HG03442 (cell line): ENCODE results near the gene MUTYH.

Source experiments
- ATAC-seq: cut with Tn5 transposase; IDR thresholded peaks from one replicate; pipeline ENCODE4 v1.9.1; 2021; ENCODE audit warnings: mild to moderate bottlenecking, moderate library complexity; ENCODE audit not compliant: unreplicated experiment

The MUTYH gene

DNA sequence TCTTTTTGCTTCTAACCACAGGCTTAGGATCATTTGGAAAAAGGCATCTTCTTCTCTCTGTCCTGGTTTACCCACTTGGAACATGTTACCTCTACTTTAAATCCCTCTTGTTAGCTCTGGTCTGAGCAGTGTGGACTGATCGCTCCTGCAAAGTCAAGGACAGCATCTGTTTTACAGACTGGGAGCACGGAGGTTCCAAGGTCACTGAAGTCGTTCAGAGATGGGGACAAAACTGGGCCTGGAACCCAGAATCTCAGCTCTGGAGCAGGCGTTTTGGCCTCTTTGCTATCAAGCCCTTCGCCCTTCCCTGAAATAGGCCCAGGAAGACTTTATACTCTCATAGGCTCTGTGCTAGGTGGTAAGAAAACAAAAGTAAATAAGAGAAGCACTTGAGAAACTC, 11.3 kb upstream of the MUTYH start:
- no peak for ATAC-seq

DNA sequence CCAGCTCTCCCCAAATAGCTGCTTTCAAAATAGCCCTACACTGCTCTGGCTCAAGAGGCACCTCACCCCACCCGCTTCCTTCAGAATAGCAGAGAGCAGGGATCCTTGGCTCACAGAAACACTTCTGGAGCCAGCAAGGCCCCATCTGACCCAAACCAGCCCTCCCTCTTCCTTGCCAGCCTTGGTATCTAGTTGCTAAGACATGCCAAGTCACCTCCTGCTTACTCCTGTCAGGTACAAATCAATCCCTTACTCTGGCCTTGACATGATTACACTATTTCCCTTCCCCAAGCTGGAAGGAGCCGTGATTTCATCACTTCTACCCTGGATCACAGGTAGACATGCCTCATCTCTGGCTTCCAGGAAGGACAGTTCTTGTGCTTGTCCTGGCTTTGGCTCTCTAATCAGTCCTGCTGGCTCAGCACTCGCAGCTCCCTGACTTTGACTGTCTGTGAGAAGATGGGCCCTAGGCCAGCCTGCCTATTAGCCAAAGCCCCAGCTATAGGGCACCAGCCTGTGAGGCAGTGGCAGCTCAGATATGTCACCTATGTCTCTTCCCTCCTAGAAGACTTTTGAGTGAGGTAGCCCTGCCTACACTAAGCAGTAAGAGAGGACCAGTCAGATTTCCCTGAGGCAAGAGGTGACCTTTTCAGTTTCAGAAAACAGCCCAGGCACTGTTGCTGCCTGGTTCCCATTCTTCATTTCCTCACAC, 8.9 kb upstream of the MUTYH start:
- no peak for ATAC-seq

DNA sequence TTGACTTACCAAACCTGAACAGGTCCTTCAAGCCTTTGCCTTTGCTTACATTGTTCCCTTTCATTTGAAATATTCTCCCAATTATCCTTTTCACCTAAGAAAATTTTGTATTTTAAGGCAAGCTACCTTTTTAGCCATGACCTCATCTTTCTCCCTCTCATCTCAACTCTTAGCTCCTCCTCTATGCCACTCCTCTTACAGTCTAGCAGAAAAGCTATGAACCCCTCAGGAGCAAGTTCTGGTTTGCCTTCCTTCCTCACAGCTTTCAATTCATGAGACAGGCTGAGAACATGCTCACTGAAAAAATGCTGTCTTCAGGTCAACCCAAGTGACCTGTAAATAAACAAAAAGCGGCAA, 8.3 kb upstream of the MUTYH start:
- no peak for ATAC-seq

DNA sequence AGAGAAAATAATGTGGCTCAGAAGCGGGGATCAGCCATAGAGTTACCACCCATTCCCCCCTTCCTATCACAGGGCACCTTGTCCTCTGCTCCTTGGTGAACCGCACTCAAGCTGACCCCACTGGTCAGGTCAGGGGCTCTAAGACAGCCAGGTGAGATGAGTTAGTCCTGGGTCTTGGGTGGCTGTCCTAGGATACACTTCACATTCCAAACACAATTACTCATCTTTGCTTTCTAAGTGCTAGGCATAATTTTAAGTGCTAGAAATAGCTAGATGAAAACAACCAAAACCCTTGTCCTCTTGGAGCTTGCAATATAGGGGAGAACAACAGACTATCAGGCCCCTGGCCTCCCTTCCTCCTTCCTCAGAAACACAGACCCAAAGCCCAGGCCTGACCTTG, 7.8 kb upstream of the MUTYH start:
- ATAC-seq: no peak

DNA sequence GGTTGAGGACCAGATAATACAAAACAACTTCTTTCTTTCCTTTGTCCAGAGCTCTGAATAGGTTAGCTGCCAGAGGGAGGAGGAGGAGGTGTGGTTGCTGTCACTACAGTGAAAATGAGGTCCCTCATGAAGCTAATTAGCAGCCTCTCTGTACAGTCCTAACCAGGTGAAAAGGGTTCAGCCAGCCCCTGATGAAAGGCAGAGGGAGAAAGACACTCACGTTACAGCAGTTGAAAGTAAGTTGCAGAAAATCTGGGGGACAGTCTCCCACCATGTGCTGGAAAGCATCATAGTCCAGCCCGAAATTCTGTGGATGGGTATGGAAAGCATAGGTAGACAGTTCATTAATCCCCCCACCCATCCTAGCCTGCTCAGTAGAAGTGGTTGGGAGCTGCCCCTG, 6.2 kb upstream of the MUTYH start:
- no peak for ATAC-seq

DNA sequence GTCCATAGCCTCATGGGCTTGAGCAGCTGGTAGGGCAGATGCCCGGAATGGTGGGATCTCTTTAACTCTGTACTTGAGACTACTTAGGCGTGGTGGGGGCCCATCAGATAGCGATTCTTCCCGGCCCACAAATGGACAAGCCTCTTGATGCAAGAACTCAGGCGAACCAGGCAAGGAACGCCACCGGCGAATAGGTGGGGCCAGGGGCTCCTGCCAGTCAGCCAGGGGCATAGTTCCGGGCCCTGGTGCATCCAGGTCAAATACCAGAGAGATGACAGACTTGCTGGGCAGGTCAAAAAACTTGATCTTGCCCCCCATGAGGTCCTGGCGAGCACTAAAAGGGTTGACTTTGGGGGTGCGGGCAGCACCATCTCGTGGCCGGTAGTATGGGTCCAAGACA, 4.8 kb upstream of the MUTYH start:
- ATAC-seq: no peak

DNA sequence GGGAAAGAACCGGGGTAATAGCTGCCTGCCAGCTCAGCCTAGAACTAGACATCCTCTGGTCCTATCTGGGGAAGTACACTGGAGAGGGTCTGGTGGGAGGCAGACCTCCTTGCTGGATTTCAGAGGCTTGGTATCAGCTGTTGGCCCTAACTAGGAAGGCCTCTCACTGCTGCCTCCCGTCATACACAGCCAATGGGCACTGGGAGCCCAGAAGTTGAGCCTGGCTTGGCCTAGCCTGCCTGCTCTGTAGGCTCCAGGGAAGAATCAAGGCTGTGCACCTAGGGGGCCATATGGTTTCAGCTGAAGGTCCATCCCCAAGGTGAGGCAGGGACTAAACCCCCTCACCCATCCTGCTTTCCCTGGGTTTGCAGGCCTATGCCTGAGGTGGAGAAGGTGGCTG, 4.3 kb upstream of the MUTYH start:
- ATAC-seq: no peak

DNA sequence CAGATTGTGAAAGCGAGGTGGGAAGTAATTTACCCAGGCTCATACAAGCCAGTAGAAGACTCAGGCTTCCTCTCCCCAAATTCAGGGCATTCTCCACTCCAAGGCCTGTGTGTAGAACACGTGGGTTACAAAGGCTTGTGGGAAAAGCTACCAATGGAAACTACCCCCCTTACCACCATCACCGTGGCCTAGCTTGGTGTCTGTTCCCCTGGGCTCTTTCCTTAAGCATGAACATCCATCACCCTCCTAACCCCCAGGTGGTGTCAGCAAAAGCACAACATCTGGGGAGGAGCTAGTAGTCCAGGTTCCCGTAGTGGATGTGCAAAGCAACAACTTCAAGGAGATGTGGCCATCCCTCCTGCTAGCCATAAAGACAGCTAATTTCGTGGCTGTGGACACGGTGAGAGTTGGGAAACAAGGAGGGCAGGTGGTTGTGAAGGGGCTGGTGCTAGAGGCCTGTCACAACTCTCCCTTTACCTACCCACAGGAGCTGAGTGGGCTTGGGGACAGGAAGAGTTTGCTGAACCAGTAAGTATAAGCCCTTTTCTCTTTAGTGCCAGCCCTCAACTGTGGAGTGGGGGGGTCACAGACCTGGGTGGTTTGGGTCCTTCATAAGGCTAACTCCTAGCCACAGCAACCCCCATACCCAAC, 701 bp upstream of the MUTYH start:
- ATAC-seq: no peak

DNA sequence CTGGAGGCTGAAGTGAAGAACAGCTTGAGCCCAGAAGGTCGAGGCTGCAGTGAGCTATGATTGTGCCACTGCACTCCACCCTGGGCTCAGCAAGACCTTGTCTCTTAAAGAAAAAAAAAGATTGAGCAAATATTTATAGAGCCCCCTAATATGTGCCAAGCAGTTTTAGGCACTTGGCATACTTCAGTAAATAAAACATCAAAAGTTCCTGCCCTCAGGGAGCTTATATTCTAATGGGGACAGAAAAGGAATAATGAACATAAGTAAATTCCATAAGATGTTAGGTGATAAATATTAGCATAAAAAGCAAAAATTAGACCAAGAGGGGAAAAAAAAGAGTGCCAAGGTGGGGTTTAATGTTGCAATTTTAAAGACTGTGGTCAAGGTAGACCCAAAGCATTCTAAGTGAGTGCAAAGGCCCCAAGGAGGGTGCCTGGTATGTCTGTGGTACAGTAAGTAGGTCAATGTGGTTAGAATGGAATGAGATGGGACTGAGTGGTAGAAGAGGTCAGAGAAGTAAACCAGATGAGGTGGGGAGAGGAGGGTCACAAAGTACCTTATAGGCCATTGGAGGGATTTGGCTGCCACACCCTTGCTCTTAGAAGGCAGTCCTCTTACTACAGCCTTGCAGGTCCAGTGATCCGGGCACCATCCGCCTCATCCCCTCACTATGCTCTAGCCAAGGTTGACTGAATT, 2.5 kb downstream of the MUTYH start:
- no peak for ATAC-seq

DNA sequence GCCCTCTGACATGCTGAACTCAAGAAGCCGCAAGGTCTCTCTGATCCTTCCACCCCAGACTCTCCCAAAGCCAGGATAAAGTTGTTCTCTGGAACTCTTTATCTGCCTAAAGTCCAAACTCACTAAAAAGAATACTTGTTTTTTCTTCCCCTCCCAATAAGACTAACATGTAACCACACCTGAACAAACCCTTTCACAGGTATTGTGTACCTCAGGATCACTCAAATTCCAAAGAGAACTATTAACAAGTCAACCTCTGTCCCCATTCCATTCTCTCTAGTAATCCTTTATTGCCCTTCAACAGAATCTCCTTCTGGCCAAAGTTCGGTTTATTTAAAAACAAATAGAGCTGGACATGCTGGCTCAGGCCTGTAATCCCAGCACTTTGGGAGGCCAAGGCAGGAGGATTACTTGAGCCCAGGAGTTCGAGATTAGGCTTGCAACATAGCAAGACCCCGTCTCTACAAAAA, 4.3 kb downstream of the MUTYH start:
- no peak for ATAC-seq

DNA sequence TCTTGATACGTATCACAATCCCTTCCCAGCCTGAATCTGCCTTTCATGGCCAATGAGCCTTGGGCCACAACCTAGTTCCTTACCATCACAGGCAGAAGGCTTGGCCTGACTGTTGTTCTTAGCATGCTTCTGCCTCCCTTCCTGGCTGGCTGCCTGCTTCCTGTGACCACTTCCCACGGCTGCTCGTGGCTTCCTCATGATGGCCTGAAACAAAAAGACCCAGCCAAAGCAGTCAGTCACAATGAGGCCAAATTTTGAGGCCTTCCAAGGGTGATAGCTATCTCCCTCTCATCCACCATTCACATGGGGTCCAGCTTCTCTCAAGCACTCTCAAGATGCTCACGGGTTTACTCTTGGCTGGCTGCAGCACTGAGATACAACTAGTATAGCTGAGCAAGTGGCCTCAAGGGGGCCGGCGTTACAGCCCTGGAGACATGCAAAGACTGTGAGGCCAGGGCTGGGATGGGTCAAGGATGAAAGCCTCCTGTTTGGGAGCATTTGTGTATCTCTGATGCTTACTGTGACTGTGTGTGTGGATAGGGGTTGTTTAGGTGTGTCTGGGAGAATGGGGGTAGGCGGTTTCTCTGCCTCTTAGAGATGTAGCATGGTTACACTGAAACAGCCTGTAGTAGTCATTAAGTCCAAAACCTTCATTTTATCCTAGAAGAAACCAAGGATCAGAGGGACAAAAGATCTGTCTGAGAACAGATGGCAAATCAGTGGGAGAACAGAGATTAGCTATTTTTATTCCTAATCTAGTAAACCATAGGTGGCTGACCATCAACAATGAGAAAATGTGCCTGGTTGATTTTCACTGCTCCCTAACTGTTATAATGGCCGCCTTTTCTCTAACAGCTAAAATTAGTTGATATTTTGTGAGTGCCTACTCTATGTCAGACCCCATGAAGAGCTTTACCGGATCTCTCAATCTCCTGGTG, 5.7 kb downstream of the MUTYH start:
- ATAC-seq: no peak

DNA sequence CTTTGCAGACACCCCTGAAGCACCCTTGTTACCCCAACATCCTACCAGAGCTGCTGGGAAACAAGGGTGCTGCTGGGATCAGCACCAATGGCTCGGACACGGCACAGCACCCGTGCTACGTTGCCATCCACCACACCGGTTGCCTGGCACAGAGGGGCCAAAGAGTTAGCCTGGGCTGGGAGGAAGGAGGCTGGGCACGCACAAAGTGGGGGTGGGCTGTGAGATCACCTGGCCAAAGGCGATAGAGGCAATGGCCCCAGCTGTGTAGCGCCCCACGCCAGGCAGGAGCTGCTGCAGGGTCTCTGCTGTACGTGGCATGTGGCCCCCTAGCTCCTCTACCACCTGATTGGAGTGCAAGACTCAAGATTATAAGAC, 7.9 kb downstream of the MUTYH start:
- no peak for ATAC-seq

DNA sequence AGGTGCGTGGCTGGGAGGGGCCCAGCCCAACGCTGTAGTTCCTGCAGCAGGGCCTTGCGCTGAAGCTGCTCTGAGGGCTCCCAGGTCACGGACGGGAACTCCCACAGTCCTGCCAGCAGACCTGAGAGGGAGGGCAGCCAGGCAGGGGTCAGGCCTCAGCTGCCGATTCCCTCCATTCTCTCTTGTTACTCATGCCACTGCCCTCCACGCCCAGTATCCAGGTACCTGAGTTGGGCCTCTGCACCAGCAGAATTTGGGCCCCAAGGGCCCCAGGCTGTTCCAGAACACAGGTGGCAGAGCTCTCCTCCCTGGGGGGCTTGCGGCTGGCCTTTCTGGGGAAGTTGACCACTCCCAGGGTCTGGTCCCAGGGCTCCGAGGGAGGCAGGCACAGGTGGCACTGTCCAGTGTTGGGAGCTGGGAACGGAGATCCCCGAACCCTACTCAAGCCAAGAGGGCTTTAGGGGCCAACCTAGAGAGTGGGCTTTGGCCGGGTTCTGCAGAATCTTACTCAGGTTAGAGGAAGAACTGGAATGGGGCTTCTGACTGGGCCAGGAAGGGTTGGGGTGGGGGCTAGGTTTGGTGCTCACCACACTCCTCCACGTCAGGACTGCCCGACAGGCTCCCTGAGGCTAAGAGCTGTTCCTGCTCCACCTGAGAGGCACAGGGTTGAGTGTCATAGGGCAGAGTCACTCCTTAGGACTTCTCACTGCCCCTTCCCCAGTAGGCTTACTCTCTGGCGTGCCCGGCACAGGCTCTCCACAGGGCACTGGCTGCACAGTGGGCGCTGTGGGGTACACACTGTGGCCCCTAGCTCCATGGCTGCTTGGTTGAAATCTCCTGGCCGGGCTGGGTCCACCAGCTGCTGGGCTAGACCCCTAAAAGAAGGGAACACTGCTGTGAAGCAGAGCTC, 8.5 kb downstream of the MUTYH start:
- no peak for ATAC-seq

DNA sequence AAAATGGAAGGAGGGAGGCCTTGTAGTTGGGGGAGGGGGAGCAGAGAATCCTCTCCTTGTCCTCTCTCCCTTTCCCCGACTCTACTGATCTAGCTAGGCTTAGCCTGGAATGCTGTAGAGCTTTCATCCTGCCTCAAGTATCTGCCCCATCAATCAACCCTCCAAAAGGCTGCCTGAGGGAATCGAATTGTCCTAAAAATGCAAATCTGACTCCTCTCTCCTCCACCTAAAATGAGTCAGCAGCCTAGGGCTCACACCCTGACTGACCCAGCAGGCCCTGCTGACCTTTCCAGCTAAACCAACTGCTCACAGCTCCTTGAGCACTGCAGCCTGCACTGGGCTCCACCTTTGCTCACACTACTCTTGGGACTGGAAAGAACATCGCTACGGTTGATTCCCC, 10.8 kb downstream of the MUTYH start:
- ATAC-seq: no peak

DNA sequence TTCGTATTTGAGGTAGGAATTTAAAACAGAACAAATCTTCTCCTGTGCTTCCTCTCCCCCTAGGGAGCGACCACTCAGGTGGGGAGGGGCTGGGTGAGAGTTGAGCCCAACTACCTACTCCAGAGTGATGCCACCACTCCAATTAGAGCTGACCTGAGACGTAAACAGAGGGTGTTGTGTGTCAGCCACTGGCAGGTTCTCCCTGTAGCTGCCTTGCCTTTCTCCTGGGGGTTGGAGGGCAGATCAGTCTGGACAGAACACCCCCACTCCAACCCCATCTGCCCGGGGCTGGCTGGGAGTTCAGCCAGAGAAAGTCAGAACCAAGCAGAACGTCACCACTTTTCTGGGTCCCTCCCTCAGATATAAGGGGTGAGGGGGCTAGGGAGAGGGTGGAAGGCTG, 11.6 kb downstream of the MUTYH start:
- no peak for ATAC-seq

DNA sequence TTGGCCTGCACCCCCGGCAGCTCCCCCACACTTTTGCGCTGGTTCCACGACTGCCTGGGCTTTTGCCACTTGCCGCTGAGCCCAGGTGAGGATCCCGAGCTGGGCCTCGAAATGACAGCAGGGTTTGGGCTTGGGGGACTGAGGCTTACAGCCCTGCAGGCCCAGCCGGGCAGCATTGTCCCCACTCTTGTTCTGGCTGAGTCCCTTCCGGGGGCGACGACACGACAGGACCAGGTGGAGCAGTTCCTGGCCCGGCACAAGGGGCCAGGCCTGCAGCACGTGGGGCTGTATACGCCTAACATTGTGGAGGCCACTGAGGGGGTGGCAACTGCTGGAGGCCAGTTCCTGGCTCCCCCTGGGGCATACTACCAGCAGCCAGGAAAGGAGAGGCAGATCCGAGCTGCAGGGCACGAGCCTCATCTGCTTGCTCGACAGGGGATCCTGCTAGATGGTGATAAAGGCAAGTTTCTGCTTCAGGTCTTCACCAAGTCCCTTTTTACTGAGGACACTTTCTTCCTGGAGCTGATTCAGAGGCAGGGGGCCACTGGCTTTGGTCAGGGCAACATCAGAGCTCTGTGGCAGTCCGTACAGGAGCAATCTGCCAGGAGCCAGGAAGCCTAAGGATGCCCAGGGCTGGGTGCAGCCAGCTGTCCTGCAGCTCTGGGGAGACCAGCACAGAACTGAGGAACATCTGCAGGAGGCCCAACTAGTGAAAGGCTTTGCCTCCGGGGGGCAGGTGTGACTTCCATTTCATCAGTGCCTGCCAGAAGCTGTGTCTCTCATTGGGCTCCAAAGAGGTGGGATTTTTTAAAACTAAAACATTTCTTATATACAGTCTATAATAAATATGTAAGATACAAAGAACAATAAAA, 12.4 kb downstream of the MUTYH start:
- ATAC-seq: no peak

DNA sequence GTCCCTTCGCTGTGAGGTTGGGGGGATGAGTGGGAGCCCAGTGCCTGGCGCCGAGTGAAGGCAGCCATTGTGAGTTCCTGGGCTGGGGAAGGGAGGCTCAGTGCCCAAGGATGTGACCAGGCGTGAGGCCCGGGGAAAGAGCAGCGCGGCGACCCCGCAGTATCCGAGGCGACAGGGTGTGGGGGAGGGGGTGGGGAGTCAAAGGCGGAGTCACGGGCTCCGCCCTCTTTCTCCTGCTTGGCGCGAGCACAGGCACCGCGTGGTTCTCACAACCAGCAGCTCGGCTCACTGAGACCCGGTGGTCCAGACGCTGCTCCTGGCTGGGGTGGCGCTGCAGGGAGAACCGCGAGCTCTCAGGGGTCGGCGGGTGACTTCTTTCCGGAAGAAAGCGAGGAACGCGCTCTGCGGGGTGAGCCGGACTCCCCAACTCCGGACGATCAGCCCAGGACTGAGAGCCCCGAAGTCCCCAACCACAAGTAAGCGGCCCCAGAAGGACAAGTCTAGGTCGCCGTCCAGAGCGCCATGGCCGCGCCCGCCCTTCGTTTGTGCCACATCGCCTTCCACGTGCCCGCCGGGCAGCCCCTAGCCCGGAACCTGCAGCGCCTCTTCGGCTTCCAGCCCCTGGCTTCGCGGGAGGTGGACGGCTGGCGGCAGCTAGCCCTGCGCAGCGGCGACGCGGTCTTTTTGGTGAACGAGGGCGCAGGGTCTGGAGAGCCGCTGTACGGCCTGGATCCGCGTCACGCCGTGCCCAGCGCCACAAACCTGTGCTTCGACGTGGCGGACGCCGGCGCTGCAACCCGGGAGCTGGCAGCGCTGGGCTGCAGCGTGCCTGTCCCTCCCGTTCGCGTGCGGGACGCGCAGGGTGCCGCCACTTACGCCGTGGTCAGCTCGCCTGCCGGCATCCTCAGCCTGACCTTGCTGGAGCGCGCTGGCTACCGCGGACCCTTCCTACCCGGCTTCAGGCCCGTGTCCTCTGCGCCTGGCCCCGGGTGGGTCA, 13.3 kb downstream of the MUTYH start, which contains the start of gene HPDL:
Gene HPDL, plus strand, starts transcription at position 269 of the 997 bp plus-strand sequence. Its CDS starts 254 bp downstream, at position 523.
- ATAC-seq: no peak
